GM19193 (cell line): ENCODE measurements around the gene LZTR1.

Source experiments
- POLR2A ChIP-seq: IDR thresholded peaks from 4 replicates; pipeline ENCODE4 v1.6.1; 2011; ENCODE audit not compliant: insufficient read depth, insufficient read length; ENCODE audit errors: extremely low read depth

Gene LZTR1

DNA sequence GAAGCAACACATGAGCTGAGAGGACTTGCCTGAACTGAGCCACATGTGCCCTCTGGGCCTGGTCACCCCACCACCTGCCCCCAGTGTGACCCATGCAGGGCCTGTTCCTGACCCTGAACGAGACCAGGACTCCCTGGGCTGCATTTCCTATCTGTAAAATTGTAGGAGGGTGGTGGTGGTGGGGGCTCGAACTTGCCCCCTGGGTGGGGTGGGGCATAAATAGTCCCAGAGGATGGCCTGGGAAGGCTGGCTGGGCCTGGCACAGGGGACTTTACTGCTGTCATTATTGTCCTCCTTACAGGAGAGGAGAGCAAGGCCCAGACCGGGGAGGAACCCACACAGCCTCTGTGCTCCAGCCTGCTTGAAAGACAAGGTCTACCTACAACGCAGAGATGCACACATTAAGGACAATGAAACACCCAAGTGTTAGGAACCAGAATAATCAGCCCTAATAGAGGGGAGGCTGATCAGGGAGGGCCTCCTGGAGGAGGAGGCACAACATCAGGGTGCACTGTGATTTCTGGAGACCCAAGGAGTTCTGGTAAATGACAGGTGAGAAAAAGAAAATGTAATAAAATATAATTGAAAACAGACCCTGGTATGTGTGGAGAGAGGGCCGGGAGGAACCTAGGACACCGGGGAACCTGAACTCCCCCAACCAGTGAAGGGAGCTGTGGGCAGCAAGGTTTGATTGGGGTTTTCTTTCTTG is 17.9 kb upstream of the LZTR1 start:
- no peak for TF ChIP-seq POLR2A

- TF ChIP-seq POLR2A: no peak
These were observed 17.3 kb upstream of the LZTR1 start for GRCh38 chr22:20964799-20965103.

GRCh38 chr22:20965104-20965887 is 16.8 kb upstream of the LZTR1 start:
- TF ChIP-seq POLR2A: no peak

DNA sequence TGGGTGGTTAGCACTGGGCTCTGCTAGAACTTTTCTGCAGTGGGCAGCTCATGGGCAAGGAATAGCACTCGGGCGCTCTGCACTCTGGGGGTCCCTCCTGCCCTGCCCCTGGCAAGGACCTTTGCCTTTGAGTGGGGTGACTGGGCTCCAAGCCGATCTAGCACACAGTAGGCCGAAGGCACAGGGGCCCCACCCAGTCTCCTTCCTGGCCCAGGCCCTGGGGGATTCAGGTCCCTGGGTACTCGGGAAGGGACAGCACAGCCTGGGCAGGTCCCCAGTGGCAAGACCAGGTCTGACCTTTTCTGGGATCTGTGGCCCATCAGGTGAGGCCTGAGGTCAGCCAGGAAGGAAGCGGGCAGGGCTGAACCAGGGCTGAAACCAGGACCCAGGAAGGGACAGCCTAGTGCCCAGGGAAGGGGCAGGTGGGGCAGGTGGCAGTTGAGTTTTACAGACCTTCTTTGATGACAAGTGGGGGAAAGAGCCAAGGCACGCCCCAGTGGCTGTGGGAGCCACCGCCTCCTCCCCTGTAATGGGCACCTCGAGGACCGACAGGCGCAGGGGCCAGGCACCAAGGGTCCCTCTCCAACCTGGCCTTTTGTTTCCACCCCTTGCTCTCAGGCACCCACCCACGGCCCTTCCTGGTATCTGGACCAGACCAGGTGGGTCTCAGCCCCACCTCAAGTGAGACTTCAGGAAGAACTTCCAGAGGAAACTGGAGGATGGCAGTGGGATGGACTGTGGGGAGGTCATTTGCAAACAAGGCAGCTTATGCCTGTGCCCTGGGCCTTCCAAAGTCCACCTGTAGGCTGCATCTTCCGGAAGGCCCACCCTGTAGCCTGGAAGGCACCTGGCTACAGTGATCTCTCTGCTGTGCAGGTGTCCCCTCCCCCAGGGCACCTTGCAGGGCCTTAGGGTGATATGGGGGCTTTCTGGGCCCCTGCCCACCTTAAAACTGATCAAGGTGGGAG is 15.9 kb upstream of the LZTR1 start:
- TF ChIP-seq POLR2A: no peak

GRCh38 chr22:20966883-20967696 is 15.0 kb upstream of the LZTR1 start, which contains the start of gene AIFM3:
TSS of gene AIFM3 (plus strand) at chr22:20967255. CDS start at chr22:20967945, 690 bp downstream.
- TF ChIP-seq POLR2A: no peak

- no peak for TF ChIP-seq POLR2A
These were observed 14.3 kb upstream of the LZTR1 start for GRCh38 chr22:20967697-20968211.

GRCh38 chr22:20968281-20968977 is 13.7 kb upstream of the LZTR1 start:
- TF ChIP-seq POLR2A: no peak

GRCh38 chr22:20970939-20971657 is 11.0 kb upstream of the LZTR1 start:
- no peak for TF ChIP-seq POLR2A

- TF ChIP-seq POLR2A: no peak
These were observed 9.0 kb upstream of the LZTR1 start for GRCh38 chr22:20972933-20973577.

DNA sequence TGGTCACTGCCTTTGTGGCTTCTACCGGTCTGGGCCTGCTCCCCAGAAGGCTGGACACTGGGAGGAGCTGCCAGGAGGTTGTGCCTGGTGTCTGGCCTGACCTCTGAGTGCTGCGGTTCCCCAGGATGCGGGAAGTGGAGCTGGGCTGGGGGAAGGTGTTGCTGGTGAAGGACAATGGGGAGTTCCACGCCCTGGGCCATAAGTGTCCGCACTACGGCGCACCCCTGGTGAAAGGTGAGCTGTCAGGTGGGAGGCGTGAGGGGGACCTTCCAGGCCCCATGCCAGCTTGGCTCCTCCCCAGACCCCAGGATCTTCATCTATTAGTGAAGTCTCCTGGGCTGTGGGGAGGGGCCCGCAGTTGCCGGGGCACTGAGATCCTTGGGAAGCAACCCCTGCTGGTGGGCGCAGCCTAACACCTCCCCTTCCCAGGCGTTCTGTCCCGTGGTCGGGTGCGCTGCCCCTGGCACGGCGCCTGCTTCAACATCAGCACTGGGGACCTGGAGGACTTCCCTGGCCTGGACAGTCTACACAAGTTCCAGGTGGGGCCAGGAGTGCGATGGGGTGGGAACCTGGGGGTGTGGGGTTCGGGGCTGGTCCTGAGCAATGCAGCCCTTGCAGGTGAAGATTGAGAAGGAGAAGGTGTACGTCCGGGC is 8.3 kb upstream of the LZTR1 start:
- TF ChIP-seq POLR2A: no peak

GRCh38 chr22:20974336-20974955 is 7.7 kb upstream of the LZTR1 start:
- TF ChIP-seq POLR2A: no peak
